Measurements from ENCODE around the gene OASL. TPM values are rescaled to one million over a fixed set of nuclear protein-coding genes. Genes with fewer than 3 reads are reported as not detected.

Gene OASL
- total RNA-seq, 1 experiment from 2014 or later, result 0.47 TPM

DNA sequence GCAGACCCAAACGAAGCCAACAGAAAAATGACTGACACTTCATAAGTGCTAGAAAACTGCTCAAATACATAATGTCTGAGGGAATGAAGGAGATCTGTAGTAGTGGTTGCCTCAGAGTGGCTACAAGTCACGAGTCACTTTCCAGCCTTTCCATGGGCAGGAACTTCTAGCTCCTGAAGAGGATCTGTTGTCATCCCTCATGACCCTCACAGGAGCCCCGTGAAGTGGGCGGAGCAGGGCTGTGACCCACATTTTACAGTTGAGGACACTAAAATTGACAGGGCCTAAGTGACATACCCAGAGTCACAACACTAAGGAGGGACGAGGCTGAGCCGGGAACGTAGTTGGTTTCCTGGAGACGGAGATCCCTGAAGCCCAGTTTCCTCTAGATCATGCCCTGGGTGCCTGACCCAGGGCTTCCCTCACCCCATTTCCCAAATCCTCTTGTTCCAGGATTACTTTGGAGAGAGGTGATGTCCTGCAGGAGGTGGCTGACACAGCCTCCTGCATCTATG is 47.8 kb upstream of the OASL start:
- Mint-ChIP-seq H3K36me3 (ENCODE audit: insufficient read depth, unreplicated experiment) (no peaks in the 10 kb centered on the region), H3K4me1 (ENCODE audit: insufficient read depth, unreplicated experiment) (peaks cover 7% of the 10 kb centered on the region), H3K27ac (ENCODE audit: low read depth, unreplicated experiment) (no peak overlapping the region), H3K9me3 (ENCODE audit: unreplicated experiment) (no peaks in the 10 kb centered on the region), H3K4me3 (ENCODE audit: unreplicated experiment) (no peak overlapping the region), H3K27me3 (ENCODE audit: insufficient read depth, unreplicated experiment) (no peaks in the 10 kb centered on the region)
- no TSS peak for BruUV-seq (replicated peaks)
- no peak for DNase-seq (ENCODE audit: unreplicated experiment)
- ChIA-PET POLR2A (no interaction called here), CTCF (interaction anchor here (0.7 to 1.0 kb wide), 2 partner anchors 9 to 114 kb away, joined by 3 to 4 read pairs; no protein-coding TSS in a partner anchor)
- intact Hi-C loops (cut with micrococcal nuclease), result no loop called here
- no peak for TF ChIP-seq CTCF (IDR thresholded peaks at IDR 0.05; ENCODE audit: unreplicated experiment)

DNA sequence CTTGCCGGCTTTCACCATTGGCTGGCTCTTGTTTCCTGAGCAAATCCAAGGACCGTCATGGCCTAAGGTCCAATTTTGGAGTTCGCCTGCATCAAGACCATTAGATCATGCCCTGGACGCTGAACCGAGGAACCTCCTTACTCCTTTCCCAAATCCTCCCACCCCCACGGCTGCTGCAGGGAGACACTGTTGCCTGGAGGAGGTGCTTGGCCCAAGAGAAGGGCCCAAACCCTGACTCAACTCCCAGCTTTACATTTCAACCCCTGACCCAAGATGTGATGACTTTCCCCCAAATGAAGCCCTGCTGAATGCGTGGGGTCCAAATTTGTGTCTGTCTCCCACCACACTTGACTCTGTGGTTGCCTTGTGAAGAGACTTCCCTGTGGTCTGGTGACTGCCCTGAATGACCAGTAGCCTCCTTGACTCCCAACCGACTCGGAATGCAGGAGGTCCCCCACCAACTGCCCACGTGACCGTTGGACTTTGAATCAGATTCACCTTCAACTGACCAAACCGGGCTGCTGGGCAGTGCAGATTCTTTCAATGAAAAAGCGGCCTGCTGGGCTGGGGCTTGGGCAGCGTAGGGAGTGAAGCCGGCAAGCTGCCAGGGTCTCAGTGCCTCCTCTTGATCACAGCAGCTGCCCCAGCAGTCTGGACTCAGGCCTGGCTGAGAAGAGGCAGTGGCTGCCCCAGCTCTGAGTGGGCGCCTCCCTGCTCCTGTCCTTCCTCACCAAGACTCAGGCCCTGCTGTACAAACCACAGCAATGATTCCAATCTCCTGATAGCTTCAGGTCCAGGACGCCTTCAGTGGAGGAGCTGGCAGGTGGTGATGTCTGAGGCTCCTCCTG is 46.7 kb upstream of the OASL start:
- Mint-ChIP-seq H3K4me1 (ENCODE audit: insufficient read depth, unreplicated experiment) (peaks cover 7% of the 10 kb centered on the region), H3K4me3 (ENCODE audit: unreplicated experiment) (no peak overlapping the region), H3K27ac (ENCODE audit: low read depth, unreplicated experiment) (no peak overlapping the region), H3K27me3 (ENCODE audit: insufficient read depth, unreplicated experiment) (no peaks in the 10 kb centered on the region), H3K36me3 (ENCODE audit: insufficient read depth, unreplicated experiment) (no peaks in the 10 kb centered on the region), H3K9me3 (ENCODE audit: unreplicated experiment) (no peaks in the 10 kb centered on the region)
- no peak for DNase-seq (ENCODE audit: unreplicated experiment)
- ChIA-PET POLR2A (interaction anchor here (0.7 kb wide), 1 partner anchor 95 kb away, joined by 3 read pairs; no protein-coding TSS in a partner anchor), CTCF (interaction anchor here (0.7 to 1.0 kb wide), 2 partner anchors 11 to 439 kb away, joined by 3 to 4 read pairs; no protein-coding TSS in a partner anchor)
- intact Hi-C loops (cut with micrococcal nuclease), result no loop called here
- no TSS peak for BruUV-seq (replicated peaks)
- no peak for TF ChIP-seq CTCF (IDR thresholded peaks at IDR 0.05; ENCODE audit: unreplicated experiment)

GRCh38 chr12:121085069-121085468 is 46.0 kb upstream of the OASL start:
- H3K4me1 Mint-ChIP-seq (ENCODE audit: insufficient read depth, unreplicated experiment), result peaks cover 7% of the 10 kb centered on the region
- no peaks in the 10 kb centered on the region for H3K27me3 Mint-ChIP-seq (ENCODE audit: insufficient read depth, unreplicated experiment)
- H3K27ac Mint-ChIP-seq (ENCODE audit: low read depth, unreplicated experiment), result no peak overlapping the region
- TF ChIP-seq CTCF (IDR thresholded peaks at IDR 0.05; ENCODE audit: unreplicated experiment), result no peak
- intact Hi-C loops (cut with micrococcal nuclease), result no loop called here
- no TSS peak for BruUV-seq (replicated peaks)
- no peak for DNase-seq (ENCODE audit: unreplicated experiment)
- no peak overlapping the region for H3K4me3 Mint-ChIP-seq (ENCODE audit: unreplicated experiment)
- no peaks in the 10 kb centered on the region for H3K9me3 Mint-ChIP-seq (ENCODE audit: unreplicated experiment)
- ChIA-PET CTCF (no interaction called here), POLR2A (interaction anchor here (1.0 kb wide), 1 partner anchor 18 kb away, joined by 3 read pairs; no protein-coding TSS in a partner anchor)
- H3K36me3 Mint-ChIP-seq (ENCODE audit: insufficient read depth, unreplicated experiment), result no peaks in the 10 kb centered on the region

DNA sequence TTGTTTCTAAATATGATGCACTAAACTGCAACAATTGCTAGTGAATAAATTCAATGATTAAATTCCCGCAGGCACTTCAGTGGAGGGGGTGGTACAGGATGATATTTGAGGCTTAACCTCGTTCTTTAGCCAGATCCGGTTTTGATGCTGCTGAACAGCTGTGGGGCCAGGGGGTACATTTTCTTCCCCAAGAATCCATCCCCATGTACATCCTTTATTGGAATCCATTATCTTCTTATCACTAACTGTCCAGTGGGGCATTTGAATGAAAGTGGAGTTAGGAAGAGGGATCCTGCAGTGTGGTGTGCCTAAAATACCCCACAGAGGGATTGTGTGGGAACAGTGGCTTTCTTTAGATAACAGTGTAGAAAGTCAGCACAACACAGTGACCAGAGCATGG is 45.2 kb upstream of the OASL start:
- H3K27me3 Mint-ChIP-seq (ENCODE audit: insufficient read depth, unreplicated experiment), result no peaks in the 10 kb centered on the region
- BruUV-seq (replicated peaks), result no TSS peak
- CTCF ChIA-PET, result no interaction called here
- no peaks in the 10 kb centered on the region for H3K36me3 Mint-ChIP-seq (ENCODE audit: insufficient read depth, unreplicated experiment)
- DNase-seq (ENCODE audit: unreplicated experiment), result no peak
- no peak overlapping the region for H3K4me3 Mint-ChIP-seq (ENCODE audit: unreplicated experiment)
- TF ChIP-seq CTCF (IDR thresholded peaks at IDR 0.05; ENCODE audit: unreplicated experiment), result no peak
- no peak overlapping the region for H3K27ac Mint-ChIP-seq (ENCODE audit: low read depth, unreplicated experiment)
- no peaks in the 10 kb centered on the region for H3K9me3 Mint-ChIP-seq (ENCODE audit: unreplicated experiment)
- H3K4me1 Mint-ChIP-seq (ENCODE audit: insufficient read depth, unreplicated experiment), result peaks cover 7% of the 10 kb centered on the region
- intact Hi-C loops (cut with micrococcal nuclease), result no loop called here
- POLR2A ChIA-PET, result interaction anchor here (1.0 kb wide), 1 partner anchor 17 kb away, joined by 3 read pairs; no protein-coding TSS in a partner anchor
